HG03571 (cell line): ENCODE data around the gene ZBTB16.

Source experiments
- ATAC-seq: cut with Tn5 transposase; IDR thresholded peaks from one replicate; pipeline ENCODE4 v1.9.1; 2021; ENCODE audit not compliant: unreplicated experiment

Gene ZBTB16

GRCh38 chr11:114083391-114084252 lies 24.1 kb downstream of the ZBTB16 start:
- ATAC-seq: no peak

- ATAC-seq: no peak
These were observed 24.9 kb downstream of the ZBTB16 start for GRCh38 chr11:114084414-114084813.

GRCh38 chr11:114085965-114086793 lies 26.7 kb downstream of the ZBTB16 start:
- ATAC-seq: no peak

GRCh38 chr11:114087025-114087424 lies 27.5 kb downstream of the ZBTB16 start:
- ATAC-seq: no peak

GRCh38 chr11:114088216-114088615 lies 28.7 kb downstream of the ZBTB16 start:
- no peak for ATAC-seq

- ATAC-seq: no peak
These were observed 29.3 kb downstream of the ZBTB16 start for GRCh38 chr11:114088836-114089235.

GRCh38 chr11:114089748-114090147 lies 30.2 kb downstream of the ZBTB16 start:
- no peak for ATAC-seq

- ATAC-seq: no peak
These were observed 30.9 kb downstream of the ZBTB16 start for GRCh38 chr11:114090225-114090910.

- ATAC-seq: no peak
These were observed 31.5 kb downstream of the ZBTB16 start for GRCh38 chr11:114090976-114091375.

GRCh38 chr11:114091516-114092397 lies 32.2 kb downstream of the ZBTB16 start:
- no peak for ATAC-seq

GRCh38 chr11:114092478-114092877 lies 33.0 kb downstream of the ZBTB16 start:
- no peak for ATAC-seq

GRCh38 chr11:114092953-114093352 lies 33.4 kb downstream of the ZBTB16 start:
- ATAC-seq: no peak

GRCh38 chr11:114094516-114094915 lies 35.0 kb downstream of the ZBTB16 start:
- ATAC-seq: no peak

GRCh38 chr11:114095899-114096298 lies 36.4 kb downstream of the ZBTB16 start:
- no peak for ATAC-seq

- ATAC-seq: no peak
These were observed 38.3 kb downstream of the ZBTB16 start for GRCh38 chr11:114097832-114098231.

GRCh38 chr11:114098927-114099326 lies 39.4 kb downstream of the ZBTB16 start:
- no peak for ATAC-seq

GRCh38 chr11:114099392-114100178 lies 40.1 kb downstream of the ZBTB16 start:
- ATAC-seq: no peak

GRCh38 chr11:114102993-114103896 lies 43.7 kb downstream of the ZBTB16 start:
- no peak for ATAC-seq

- no peak for ATAC-seq
These were observed 46.1 kb downstream of the ZBTB16 start for GRCh38 chr11:114105611-114106010.
